HepG2 (cell line): ENCODE results near the gene ANKRD11. TPM values are rescaled to one million over a fixed set of nuclear protein-coding genes. Genes with fewer than 3 reads are reported as not detected.

Experiments used
- ARID2 ChIP-seq: sonication (generic); formaldehyde crosslinking; IDR thresholded peaks from 2 replicates; pipeline ENCODE4 v1.8.1; 2022; ENCODE audit warnings: mild to moderate bottlenecking, missing genetic modification reagents, borderline replicate concordance
- HDAC1 ChIP-seq: sonication (generic); formaldehyde crosslinking; IDR thresholded peaks from 2 replicates; pipeline ENCODE4 v1.5.1; 2020; ENCODE audit warnings: mild to moderate bottlenecking, missing genetic modification reagents
- SOX13 ChIP-seq, 3 experiments: fragments of 450-650 bp in 1 of 3; sonication (generic) in 1 of 3; formaldehyde crosslinking in 1 of 3; IDR thresholded peaks in 2 of 3; conservative IDR thresholded peaks in 1 of 3; 2 replicates each; pipeline versions ENCODE4 v1.5.0 to v1.6.1; 2016 to 2020; ENCODE audit warnings: antibody characterized with exemption in 1 of 3, mild to moderate bottlenecking in 1 of 3, missing compliant biosample characterization in 1 of 3, missing genetic modification reagents in 1 of 3, moderate library complexity in 1 of 3
- SPEN ChIP-seq: sonication (generic); formaldehyde crosslinking; IDR thresholded peaks from 2 replicates; pipeline ENCODE4 v1.5.1; 2020; ENCODE audit warnings: low read depth, mild to moderate bottlenecking, missing genetic modification reagents
- TOE1 ChIP-seq: sonication (generic); formaldehyde crosslinking; IDR thresholded peaks from 2 replicates; pipeline ENCODE4 v1.4.0; 2020; ENCODE audit warnings: mild to moderate bottlenecking, missing genetic modification reagents
- ZBTB26 ChIP-seq: IDR thresholded peaks from 2 replicates; pipeline ENCODE4 v1.6.1; 2016; ENCODE audit warnings: missing compliant biosample characterization, missing genetic modification reagents, borderline replicate concordance
- ZNF280B ChIP-seq: sonication (generic); formaldehyde crosslinking; IDR thresholded peaks from 2 replicates; pipeline ENCODE4 v1.5.0; 2020; ENCODE audit warnings: missing genetic modification reagents, mild to moderate bottlenecking, borderline replicate concordance
- ZNF407 ChIP-seq: sonication (generic); formaldehyde crosslinking; IDR thresholded peaks from one replicate; pipeline ENCODE4 v1.5.1; 2020; ENCODE audit warnings: mild to moderate bottlenecking, missing genetic modification reagents; ENCODE audit errors: not compliant biosample characterization
- ZNF546 ChIP-seq: sonication (generic); formaldehyde crosslinking; conservative IDR thresholded peaks from 2 replicates; pipeline ENCODE4 v1.8.1; 2023; ENCODE audit warnings: mild to moderate bottlenecking, missing genetic modification reagents
- ZZZ3 ChIP-seq: sonication (generic); formaldehyde crosslinking; IDR thresholded peaks from 2 replicates; pipeline ENCODE4 v1.4.0; 2020; ENCODE audit warnings: missing genetic modification reagents, mild to moderate bottlenecking, borderline replicate concordance
- polyA plus RNA-seq, 8 experiments: library from polyadenylated mRNA; depleted of rRNA in 3 of 8; stranded (reverse) in 7 of 8; unstranded in 1 of 8; fragments of >200 nt; fragmentation: Illumina TruSeq in 4 of 8; extraction: Trizol in 4 of 8; gene quantifications; 2 replicates each; pipeline versions ENCODE4 v1.2.1 to v1.2.3, GENCODE V29; 2011 to 2016; ENCODE audit warnings: low read depth in 4 of 8, missing spikeins in 1 of 8, mixed read lengths in 1 of 8; ENCODE audit not compliant: insufficient read depth in 1 of 8
- total RNA-seq, 5 experiments: library from RNA; depleted of rRNA; stranded (reverse); fragments of >200 nt; fragmentation: Illumina TruSeq; extraction: Trizol; gene quantifications; 2 replicates each; pipeline ENCODE4 v1.2.3, GENCODE V29; 2016; ENCODE audit warnings: low read depth in 1 of 5

Gene ANKRD11
- total and polyA plus RNA-seq, 2 of the 13 experiments (the other 11 are each of a cell fraction or from before 2014, with no cell fraction given): 21.4 to 38.4 TPM

- TF ChIP-seq ZNF407 (peak; percentile 86), HDAC1 (CRISPR knock-in tag) (peak; percentile 79), SOX13 (IDR thresholded peaks at IDR 0.05) (peak; percentile 32; the same call in 1 of the 2 replicates), SOX13 (CRISPR knock-in tag; conservative IDR thresholded peaks at IDR 0.05 in 1 of 2, IDR thresholded peaks at IDR 0.05 in 1 of 2) (peak in 1 of 2 experiments; percentile 19; a peak in 2 of 4 replicates), ZZZ3 (CRISPR knock-in tag) (peak; percentile 79; the same call in 1 of the 2 replicates), ARID2 (CRISPR knock-in tag) (no peak), ZBTB26 (CRISPR knock-in tag) (peak; percentile 63; the same call in 1 of the 2 replicates), TOE1 (CRISPR knock-in tag) (no peak), ZNF546 (CRISPR knock-in tag) (peak; percentile 83; the same call in 1 of the 2 replicates), ZNF280B (CRISPR knock-in tag) (peak; percentile 80; the same call in 1 of the 2 replicates), SPEN (peak; percentile 96)
Measured at GRCh38 chr16:89241187-89242007, 249.0 kb downstream of the ANKRD11 start (continued).
